GM04503 (cell line): Measurements from ENCODE around the gene PVR.
"Not testable (repeated sequence)": the region's sequence is repeated elsewhere in the genome, so short reads cannot be mapped to it uniquely, and the experiment has no call there.

Experiments used
- DNase-seq: peaks from one replicate; pipeline ENCODE4 v3.0.0-alpha.2; 2012; ENCODE audit warnings: low read depth

PVR gene

GRCh38 chr19:44700547-44700946 is 56.8 kb downstream of the PVR start:
- no peak for DNase-seq

- no peak for DNase-seq
Observed at GRCh38 chr19:44701228-44701627, 57.5 kb downstream of the PVR start.

- DNase-seq, result no peak
Observed at GRCh38 chr19:44702551-44703176, 59.0 kb downstream of the PVR start.

- DNase-seq, result no peak
Observed at GRCh38 chr19:44703336-44704078, 59.8 kb downstream of the PVR start.

GRCh38 chr19:44704982-44705381 is 61.3 kb downstream of the PVR start:
- no peak for DNase-seq

- DNase-seq, result no peak
Observed at GRCh38 chr19:44705502-44706010, 61.8 kb downstream of the PVR start.

- no peak for DNase-seq
Observed at GRCh38 chr19:44706506-44707236, 63.0 kb downstream of the PVR start.

GRCh38 chr19:44707794-44708193 is 64.1 kb downstream of the PVR start:
- DNase-seq, result no peak

- DNase-seq, result no peak
Observed at GRCh38 chr19:44708940-44709339, 65.2 kb downstream of the PVR start.

- not testable (repeated sequence) for DNase-seq
Observed at GRCh38 chr19:44709434-44710266, 65.9 kb downstream of the PVR start.

- DNase-seq, result no peak
Observed at GRCh38 chr19:44710483-44710882, 66.8 kb downstream of the PVR start.

- no peak for DNase-seq
Observed at GRCh38 chr19:44712864-44713515, 69.3 kb downstream of the PVR start.
